K562 (cell line): ENCODE results near the gene NUP205. TPM values are rescaled to one million over a fixed set of nuclear protein-coding genes. Genes with fewer than 3 reads are reported as not detected.

Experiments used
- BRD9 ChIP-seq: fragments of 450-650 bp; IDR thresholded peaks from 2 replicates; pipeline ENCODE4 v1.6.1; 2018; ENCODE audit warnings: low read depth; ENCODE audit not compliant: partially characterized antibody
- CBX3 ChIP-seq, 2 experiments: IDR thresholded peaks; 1 replicate in 1 of 2; 2 replicates in 1 of 2; pipeline ENCODE4 v1.6.1; 2012; ENCODE audit warnings: inconsistent platforms in 2 of 2, low read length in 2 of 2, borderline replicate concordance in 1 of 2, control low read depth in 1 of 2
- CREM ChIP-seq: IDR thresholded peaks from 2 replicates; pipeline ENCODE4 v1.6.1; 2014; ENCODE audit warnings: antibody characterized with exemption, low read depth
- E2F6 ChIP-seq, 2 experiments: IDR thresholded peaks; 2 replicates each; pipeline ENCODE4 v1.6.1; 2011; ENCODE audit warnings: borderline replicate concordance in 1 of 2, control low read depth in 1 of 2, low read depth in 1 of 2, low read length in 1 of 2, mild to moderate bottlenecking in 1 of 2, mixed read lengths in 1 of 2, moderate library complexity in 1 of 2; ENCODE audit not compliant: insufficient read depth in 1 of 2, insufficient read length in 1 of 2, poor library complexity in 1 of 2, severe bottlenecking in 1 of 2; ENCODE audit errors: extremely low read depth in 1 of 2
- ELF1 ChIP-seq: fragments of 200-800 bp; sonication (Bioruptor generic); IDR thresholded peaks from 2 replicates; pipeline ENCODE4 v1.6.1; 2016; ENCODE audit warnings: missing genetic modification characterization, missing compliant biosample characterization
- EP400 ChIP-seq: fragments of 450-650 bp; IDR thresholded peaks from 2 replicates; pipeline ENCODE4 v1.6.1; 2017; ENCODE audit warnings: antibody characterized with exemption, mild to moderate bottlenecking, moderate library complexity
- ETS2 ChIP-seq: IDR thresholded peaks from 2 replicates; pipeline ENCODE4 v1.6.1; 2016; ENCODE audit warnings: borderline replicate concordance, missing genetic modification characterization, mild to moderate bottlenecking, moderate library complexity, missing compliant biosample characterization; ENCODE audit not compliant: poor library complexity, severe bottlenecking
- GMEB1 ChIP-seq: fragments of 250-450 bp; sonication (Bioruptor Pico); IDR thresholded peaks from 2 replicates; pipeline ENCODE4 v1.4.0; 2020; ENCODE audit warnings: mild to moderate bottlenecking
- PHB2 ChIP-seq: fragments of 450-650 bp; IDR thresholded peaks from 2 replicates; pipeline ENCODE4 v1.6.1; 2017; ENCODE audit warnings: low read depth
- POLR2AphosphoS2 ChIP-seq: IDR thresholded peaks from 2 replicates; pipeline ENCODE4 v1.6.1; 2012; ENCODE audit warnings: low read length, improper control_type of control experiment
- PREB ChIP-seq: sonication (generic); formaldehyde crosslinking; IDR thresholded peaks from 2 replicates; pipeline ENCODE4 v1.8.1; 2023; ENCODE audit warnings: mild to moderate bottlenecking, missing genetic modification reagents
- RFX1 ChIP-seq: fragments of 450-650 bp; IDR thresholded peaks from 2 replicates; pipeline ENCODE4 v1.6.1; 2016; ENCODE audit warnings: mild to moderate bottlenecking, moderate library complexity
- SMARCA4 ChIP-seq: fragments of 450-650 bp; IDR thresholded peaks from 2 replicates; pipeline ENCODE4 v1.6.1; 2016
- SP1 ChIP-seq: sonication (generic); formaldehyde crosslinking; IDR thresholded peaks from 2 replicates; pipeline ENCODE4 v1.8.1; 2022; ENCODE audit warnings: mild to moderate bottlenecking, missing genetic modification reagents
- ZNF766 ChIP-seq: fragments of 200-800 bp; sonication (Bioruptor generic); conservative IDR thresholded peaks from 2 replicates; pipeline ENCODE4 v1.6.1; 2016; ENCODE audit warnings: missing genetic modification characterization, missing compliant biosample characterization
- polyA plus RNA-seq, 8 experiments: library from polyadenylated mRNA; depleted of rRNA in 4 of 8; stranded (reverse) in 5 of 8; unstranded in 3 of 8; fragments of >200 nt; fragmentation: Nextera tagmentation in 2 of 8; fragmentation: Illumina TruSeq in 1 of 8; extraction: Ambion mirVana in 2 of 8; extraction: Trizol in 1 of 8; gene quantifications; 2 replicates each; pipeline versions ENCODE4 v1.2.1 to v1.2.3, GENCODE V29; 2011 to 2014; ENCODE audit warnings: inconsistent platforms in 1 of 8, missing spikeins in 1 of 8
- total RNA-seq, 7 experiments: library from RNA; depleted of rRNA in 6 of 7; stranded (reverse); fragments of >200 nt in 6 of 7; fragmentation: Illumina TruSeq in 2 of 7; extraction: Trizol in 2 of 7; gene quantifications; 2 replicates each; pipeline versions ENCODE4 v1.2.1 to v1.2.3, GENCODE V29; 2011 to 2021; ENCODE audit warnings: low replicate concordance in 1 of 7
- TF ChIP-seq, protein P1 (sequence below), 2 experiments: fragments of 450-650 bp; IDR thresholded peaks; 2 replicates each; pipeline ENCODE4 v1.6.1; 2018; ENCODE audit warnings: mild to moderate bottlenecking in 2 of 2, low read depth in 1 of 2; ENCODE audit not compliant: partially characterized antibody in 2 of 2
- TF ChIP-seq, protein P2 (sequence below): fragments of 200-800 bp; sonication (Bioruptor generic); IDR thresholded peaks from 2 replicates; pipeline ENCODE4 v1.6.1; 2017; ENCODE audit warnings: missing genetic modification characterization, missing compliant biosample characterization

Gene NUP205
- total and polyA plus RNA-seq, 9 of the 15 experiments (the other 6 are each of a cell fraction or from before 2014, with no cell fraction given), result 101 to 282 (median 193) TPM

- TF ChIP-seq SMARCA4 (0 out of 2 replicates have a peak, but pooled peaks have one; percentile 18), CREM (0 out of 2 replicates have a peak, but pooled peaks have one; percentile 7), POLR2AphosphoS2 (no peak), GMEB1 (CRISPR knock-in tag) (no peak), EP400 (0 out of 2 replicates have a peak, but pooled peaks have one; percentile 24), PREB (CRISPR knock-in tag) (no peak), RFX1 (peak; percentile 69), ETS2 (tag) (no peak), CBX3 (IDR thresholded peaks at IDR 0.05; ENCODE audit: borderline replicate concordance in 1 of 2, low read length in 2 of 2) (peak in 1 of 2 experiments; percentile 44; a peak in 1 of 3 replicates), BRD9 (no peak), E2F6 (IDR thresholded peaks at IDR 0.05; ENCODE audit: borderline replicate concordance in 1 of 2, extremely low read depth in 1 of 2, insufficient read depth in 1 of 2, insufficient read length in 1 of 2, low read depth in 1 of 2, low read length in 1 of 2, poor library complexity in 1 of 2, severe bottlenecking in 1 of 2) (peak in 1 of 2 experiments; percentile 13), SP1 (CRISPR knock-in tag) (0 out of 2 replicates have a peak, but pooled peaks have one; percentile 31), PHB2 (no peak), ZNF766 (peak; percentile 66; the same call in 1 of the 2 replicates), ELF1 (peak; percentile 77)
- TF ChIP-seq, protein P1, sequence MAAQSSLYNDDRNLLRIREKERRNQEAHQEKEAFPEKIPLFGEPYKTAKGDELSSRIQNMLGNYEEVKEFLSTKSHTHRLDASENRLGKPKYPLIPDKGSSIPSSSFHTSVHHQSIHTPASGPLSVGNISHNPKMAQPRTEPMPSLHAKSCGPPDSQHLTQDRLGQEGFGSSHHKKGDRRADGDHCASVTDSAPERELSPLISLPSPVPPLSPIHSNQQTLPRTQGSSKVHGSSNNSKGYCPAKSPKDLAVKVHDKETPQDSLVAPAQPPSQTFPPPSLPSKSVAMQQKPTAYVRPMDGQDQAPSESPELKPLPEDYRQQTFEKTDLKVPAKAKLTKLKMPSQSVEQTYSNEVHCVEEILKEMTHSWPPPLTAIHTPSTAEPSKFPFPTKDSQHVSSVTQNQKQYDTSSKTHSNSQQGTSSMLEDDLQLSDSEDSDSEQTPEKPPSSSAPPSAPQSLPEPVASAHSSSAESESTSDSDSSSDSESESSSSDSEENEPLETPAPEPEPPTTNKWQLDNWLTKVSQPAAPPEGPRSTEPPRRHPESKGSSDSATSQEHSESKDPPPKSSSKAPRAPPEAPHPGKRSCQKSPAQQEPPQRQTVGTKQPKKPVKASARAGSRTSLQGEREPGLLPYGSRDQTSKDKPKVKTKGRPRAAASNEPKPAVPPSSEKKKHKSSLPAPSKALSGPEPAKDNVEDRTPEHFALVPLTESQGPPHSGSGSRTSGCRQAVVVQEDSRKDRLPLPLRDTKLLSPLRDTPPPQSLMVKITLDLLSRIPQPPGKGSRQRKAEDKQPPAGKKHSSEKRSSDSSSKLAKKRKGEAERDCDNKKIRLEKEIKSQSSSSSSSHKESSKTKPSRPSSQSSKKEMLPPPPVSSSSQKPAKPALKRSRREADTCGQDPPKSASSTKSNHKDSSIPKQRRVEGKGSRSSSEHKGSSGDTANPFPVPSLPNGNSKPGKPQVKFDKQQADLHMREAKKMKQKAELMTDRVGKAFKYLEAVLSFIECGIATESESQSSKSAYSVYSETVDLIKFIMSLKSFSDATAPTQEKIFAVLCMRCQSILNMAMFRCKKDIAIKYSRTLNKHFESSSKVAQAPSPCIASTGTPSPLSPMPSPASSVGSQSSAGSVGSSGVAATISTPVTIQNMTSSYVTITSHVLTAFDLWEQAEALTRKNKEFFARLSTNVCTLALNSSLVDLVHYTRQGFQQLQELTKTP (IDR thresholded peaks at IDR 0.05; ENCODE audit: low read depth in 1 of 2, partially characterized antibody in 2 of 2), result peak in 1 of 2 experiments; percentile 38
- TF ChIP-seq, protein P2, sequence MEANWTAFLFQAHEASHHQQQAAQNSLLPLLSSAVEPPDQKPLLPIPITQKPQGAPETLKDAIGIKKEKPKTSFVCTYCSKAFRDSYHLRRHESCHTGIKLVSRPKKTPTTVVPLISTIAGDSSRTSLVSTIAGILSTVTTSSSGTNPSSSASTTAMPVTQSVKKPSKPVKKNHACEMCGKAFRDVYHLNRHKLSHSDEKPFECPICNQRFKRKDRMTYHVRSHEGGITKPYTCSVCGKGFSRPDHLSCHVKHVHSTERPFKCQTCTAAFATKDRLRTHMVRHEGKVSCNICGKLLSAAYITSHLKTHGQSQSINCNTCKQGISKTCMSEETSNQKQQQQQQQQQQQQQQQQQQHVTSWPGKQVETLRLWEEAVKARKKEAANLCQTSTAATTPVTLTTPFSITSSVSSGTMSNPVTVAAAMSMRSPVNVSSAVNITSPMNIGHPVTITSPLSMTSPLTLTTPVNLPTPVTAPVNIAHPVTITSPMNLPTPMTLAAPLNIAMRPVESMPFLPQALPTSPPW, result peak; percentile 53; the same call in 1 of the 2 replicates
These were observed 101.6 kb downstream of the NUP205 start (continued) for GRCh38 chr7:135659159-135659846.
